ENCODE data around the gene GNAS-AS1.

GRCh38 chr20:58775371-58775770 lies 75.3 kb downstream of the GNAS-AS1 start:
- no peak for TF ChIP-seq REST (IDR thresholded peaks at IDR 0.05; ENCODE audit: unreplicated experiment)
- TF ChIP-seq POLR2AphosphoS5 (IDR thresholded peaks at IDR 0.05; ENCODE audit: low read depth), result no peak
- TF ChIP-seq CTCF (conservative IDR thresholded peaks at IDR 0.05; ENCODE audit: low read depth in 2 of 2), result no peak
- no peak for TF ChIP-seq ZNF114 (CRISPR knock-in tag; IDR thresholded peaks at IDR 0.05)
- TF ChIP-seq CREB1 (CRISPR knock-in tag; IDR thresholded peaks at IDR 0.05; ENCODE audit: low read depth), result no peak
- no peak for TF ChIP-seq EZH2phosphoT487 (IDR thresholded peaks at IDR 0.05; ENCODE audit: unreplicated experiment)
- no peak for TF ChIP-seq EZH2 (IDR thresholded peaks at IDR 0.05; ENCODE audit: low read depth, unreplicated experiment)
- no peak for TF ChIP-seq ZNF331 (CRISPR knock-in tag; IDR thresholded peaks at IDR 0.05; ENCODE audit: low read depth)
- TF ChIP-seq ETS1 (IDR thresholded peaks at IDR 0.05), result no peak
